HCT116 (cell line): Measurements from ENCODE around the gene C20orf141. TPM values are rescaled to one million over a fixed set of nuclear protein-coding genes. Genes with fewer than 3 reads are reported as not detected.

Experiments used
- ATAC-seq: fragments of 200-7000 bp; cut with Tn5 transposase; 2 replicates; pipeline ENCODE4 v1.9.1; 2020; ENCODE audit warnings: mild to moderate bottlenecking, moderate library complexity
- BruUV-seq: library from RNA; stranded (reverse); fragments of 400-500 nt; replicated peaks from 2 replicates; lab custom pipeline; 2021; lab: Mats Ljungman, UMichigan
- CTCF ChIA-PET: fragments of 300-600 bp; sonication (Branson Sonifier 250); formaldehyde crosslinking; loops from one replicate; lab custom pipeline; 2021; ENCODE audit warnings: antibody characterized with exemption; lab: Charles Lee
- POLR2A ChIA-PET: fragments of 300-600, 350-600 bp; sonication (Branson Sonifier 250); formaldehyde crosslinking; loops from one replicate; lab custom pipeline; 2021; ENCODE audit warnings: antibody characterized with exemption; lab: Charles Lee
- RAD21 ChIA-PET, 2 experiments: fragments of 300-600 bp; sonication (Branson Sonifier 250); formaldehyde crosslinking; loops; one replicate each; lab custom pipeline; 2023; ENCODE audit warnings: low total read pairs in 2 of 2; ENCODE audit not compliant: uncharacterized antibody in 2 of 2, unreplicated experiment in 2 of 2, low non-redundant PET in 1 of 2; lab: Charles Lee
- DNase-seq: peaks from one replicate; pipeline ENCODE4 v3.0.0-alpha.2; 2010; ENCODE audit warnings: low read depth, low spot score
- H2AFZ ChIP-seq: fragments of 200-600 bp; shearing (Covaris generic), sonication (generic); 2 replicates; pipeline ENCODE4 v1.6.1; 2017; ENCODE audit warnings: low read depth, mixed run types, mixed read lengths, antibody characterized with exemption, low read length; ENCODE audit not compliant: poor library complexity, severe bottlenecking
- H3K27ac ChIP-seq: 2 replicates; pipeline ENCODE4 v1.5.1; 2012; ENCODE audit warnings: low read depth, low read length
- H3K27me3 ChIP-seq: fragments of 200-600 bp; sonication (generic); 2 replicates; pipeline ENCODE4 v1.6.1; 2016; ENCODE audit warnings: mixed run types, low read length, mixed read lengths; ENCODE audit not compliant: insufficient read depth
- H3K36me3 ChIP-seq, 2 experiments: fragments of 200-500 bp in 1 of 2; fragments of 200-600 bp in 1 of 2; sonication (Bioruptor generic) in 1 of 2; sonication (generic) in 1 of 2; 2 replicates each; pipeline versions ENCODE4 v1.5.1 to v1.6.1; 2014 to 2016; ENCODE audit warnings: low read length in 2 of 2, inconsistent platforms in 1 of 2, mixed read lengths in 1 of 2, mixed run types in 1 of 2; ENCODE audit not compliant: insufficient read depth in 2 of 2, control insufficient read depth in 1 of 2
- H3K4me1 ChIP-seq, 2 experiments: fragments of 200-600 bp in 1 of 2; sonication (generic) in 1 of 2; 2 replicates each; pipeline versions ENCODE4 v1.5.1 to v1.6.1; 2012 to 2017; ENCODE audit warnings: low read length in 2 of 2, inconsistent platforms in 1 of 2, mild to moderate bottlenecking in 1 of 2, mixed read lengths in 1 of 2, mixed run types in 1 of 2, moderate library complexity in 1 of 2; ENCODE audit not compliant: insufficient read depth in 2 of 2, control insufficient read depth in 1 of 2
- H3K4me2 ChIP-seq: fragments of 200-600 bp; sonication (generic); 2 replicates; pipeline ENCODE4 v1.6.1; 2017; ENCODE audit warnings: mixed run types, low read length, mixed read lengths
- H3K4me3 ChIP-seq, 2 experiments: fragments of 200-600 bp in 1 of 2; sonication (generic) in 1 of 2; replicated peaks in 1 of 2; 2 replicates each; pipeline ENCODE4 v1.5.1; 2011 to 2016; ENCODE audit warnings: low read length in 2 of 2, control low read depth in 1 of 2, low read depth in 1 of 2, mild to moderate bottlenecking in 1 of 2, mixed read lengths in 1 of 2, mixed run types in 1 of 2
- H3K79me2 ChIP-seq: fragments of 200-600 bp; sonication (generic); 2 replicates; pipeline ENCODE4 v1.6.1; 2017; ENCODE audit warnings: mild to moderate bottlenecking, mixed run types, low read length, moderate library complexity, mixed read lengths; ENCODE audit not compliant: insufficient read depth
- H3K9ac ChIP-seq: fragments of 200-600 bp; sonication (generic); 2 replicates; pipeline ENCODE4 v1.6.1; 2016; ENCODE audit warnings: low read length, mixed read lengths
- H3K9me2 ChIP-seq: fragments of 200-600 bp; sonication (generic), shearing (Covaris generic); 2 replicates; pipeline ENCODE4 v1.6.1; 2017; ENCODE audit warnings: mixed run types, mild to moderate bottlenecking, moderate library complexity; ENCODE audit not compliant: insufficient read depth
- H3K9me3 ChIP-seq, 2 experiments: fragments of 200-500 bp in 1 of 2; fragments of 200-600 bp in 1 of 2; sonication (Bioruptor generic) in 1 of 2; sonication (generic) in 1 of 2; 2 replicates each; pipeline ENCODE4 v1.6.1; 2014 to 2017; ENCODE audit warnings: low read length in 2 of 2, mixed read lengths in 2 of 2, inconsistent platforms in 1 of 2, low read depth in 1 of 2, mild to moderate bottlenecking in 1 of 2, mixed run types in 1 of 2, moderate library complexity in 1 of 2; ENCODE audit not compliant: control insufficient read depth in 1 of 2, insufficient read depth in 1 of 2
- H4K20me1 ChIP-seq: fragments of 200-600 bp; sonication (generic), shearing (Covaris generic); 2 replicates; pipeline ENCODE4 v1.6.1; 2017; ENCODE audit warnings: mixed run types, mild to moderate bottlenecking, moderate library complexity; ENCODE audit not compliant: insufficient read depth
- ATF3 ChIP-seq: IDR thresholded peaks from 2 replicates; pipeline ENCODE4 v1.6.1; 2012
- CBX3 ChIP-seq: IDR thresholded peaks from 2 replicates; pipeline ENCODE4 v1.6.1; 2012; ENCODE audit warnings: low read depth
- CTCF ChIP-seq, 3 experiments: fragments of 200-600 bp in 1 of 3; sonication (generic) in 1 of 3; IDR thresholded peaks in 2 of 3; conservative IDR thresholded peaks in 1 of 3; 2 replicates each; pipeline ENCODE4 v1.5.1; 2012 to 2017; ENCODE audit warnings: low read depth in 2 of 3, low read length in 2 of 3, antibody characterized with exemption in 1 of 3, borderline replicate concordance in 1 of 3, control low read depth in 1 of 3, mild to moderate bottlenecking in 1 of 3, mixed read lengths in 1 of 3, mixed run types in 1 of 3, moderate library complexity in 1 of 3; ENCODE audit not compliant: insufficient read depth in 1 of 3
- EZH2phosphoT487 ChIP-seq: fragments of 200-600 bp; IDR thresholded peaks from 2 replicates; pipeline ENCODE4 v1.6.1; 2018; ENCODE audit warnings: antibody characterized with exemption, borderline replicate concordance
- MAX ChIP-seq: IDR thresholded peaks from 2 replicates; pipeline ENCODE4 v1.6.1; 2012
- REST ChIP-seq: IDR thresholded peaks from 2 replicates; pipeline ENCODE4 v1.6.1; 2012; ENCODE audit warnings: low read depth
- SP1 ChIP-seq: IDR thresholded peaks from 2 replicates; pipeline ENCODE4 v1.6.1; 2012; ENCODE audit warnings: low read depth
- TCF7L2 ChIP-seq: IDR thresholded peaks from 2 replicates; pipeline ENCODE4 v1.7.0; 2011; ENCODE audit warnings: borderline replicate concordance, inconsistent platforms; ENCODE audit not compliant: insufficient read depth, insufficient read length; ENCODE audit errors: extremely low read depth
- ZBTB33 ChIP-seq: IDR thresholded peaks from 2 replicates; pipeline ENCODE4 v1.6.1; 2011; ENCODE audit warnings: mild to moderate bottlenecking, low read length, moderate library complexity; ENCODE audit not compliant: insufficient replicate concordance; ENCODE audit errors: extremely low read depth
- ZFX ChIP-seq: fragments of 450-650 bp; IDR thresholded peaks from 2 replicates; pipeline ENCODE4 v1.6.1; 2017
- intact Hi-C: fragments of 100-400 bp; cut with micrococcal nuclease; formaldehyde crosslinking; loops from 2 replicates; pipeline ENCODE4 v1.10.0; 2022
- total RNA-seq: library from RNA; stranded (reverse); gene quantifications from one replicate; pipeline ENCODE4 v1.2.1, GENCODE V29; 2021; ENCODE audit not compliant: unreplicated experiment

Gene C20orf141
- total RNA-seq, 1 experiment from 2014 or later = not detected

GRCh38 chr20:2833761-2834160 is 19.0 kb downstream of the C20orf141 start:
- H3K9ac ChIP-seq = no peak overlapping the region
- no peak overlapping the region for H3K27ac ChIP-seq
- DNase-seq = no peak
- POLR2A ChIA-PET = no interaction called here
- no peaks in the 10 kb centered on the region for H3K79me2 ChIP-seq
- no TSS peak for BruUV-seq
- CTCF ChIA-PET = no interaction called here
- H3K9me3 ChIP-seq = no peaks in the 10 kb centered on the region
- H2AFZ ChIP-seq = no peak overlapping the region
- TF ChIP-seq CTCF (IDR thresholded peaks at IDR 0.05 in 2 of 3, conservative IDR thresholded peaks at IDR 0.05 in 1 of 3; ENCODE audit: borderline replicate concordance in 1 of 3, insufficient read depth in 1 of 3, low read depth in 2 of 3, low read length in 2 of 3) (no peak), SP1 (no peak), MAX (no peak)
- H3K27me3 ChIP-seq = peaks cover 2% of the 10 kb centered on the region; the same call in 1 of the 2 replicates
- no peak overlapping the region for H3K4me2 ChIP-seq
- ATAC-seq = no peak
- RAD21 ChIA-PET = no interaction called here
- H4K20me1 ChIP-seq = no peaks in the 10 kb centered on the region
- intact Hi-C loops = no loop called here
- no peaks in the 10 kb centered on the region for H3K9me2 ChIP-seq
- H3K4me3 ChIP-seq = no peak overlapping the region
- H3K36me3 ChIP-seq = no peaks in the 10 kb centered on the region
- peaks cover 6 to 10% of the 10 kb centered on the region in 2 experiments for H3K4me1 ChIP-seq

GRCh38 chr20:2834401-2835110 is 19.8 kb downstream of the C20orf141 start:
- peaks cover 3% of the 10 kb centered on the region; the same call in 1 of the 2 replicates for H3K79me2 ChIP-seq
- ChIA-PET POLR2A (no interaction called here), CTCF (no interaction called here), RAD21 (no interaction called here)
- no peak overlapping the region for H3K4me2 ChIP-seq
- DNase-seq (no peak), ATAC-seq (no peak)
- H3K9me3 ChIP-seq = no peaks in the 10 kb centered on the region
- H3K4me1 ChIP-seq = peaks cover 6 to 13% of the 10 kb centered on the region in 2 experiments
- no peak overlapping the region for H3K4me3 ChIP-seq
- H4K20me1 ChIP-seq = no peaks in the 10 kb centered on the region
- H3K27me3 ChIP-seq = no peaks in the 10 kb centered on the region
- no peak overlapping the region for H3K9ac ChIP-seq
- H2AFZ ChIP-seq = no peak overlapping the region
- no peaks in the 10 kb centered on the region for H3K9me2 ChIP-seq
- H3K36me3 ChIP-seq = no peaks in the 10 kb centered on the region
- intact Hi-C loops = no loop called here
- no peak overlapping the region for H3K27ac ChIP-seq
- no TSS peak for BruUV-seq
- TF ChIP-seq EZH2phosphoT487 = no peak
- TF ChIP-seq TCF7L2 = no peak
- no peak for TF ChIP-seq ZFX
- TF ChIP-seq ATF3 = no peak
- no peak for TF ChIP-seq REST
- no peak for TF ChIP-seq CBX3
- no peak for TF ChIP-seq ZBTB33
